ENCODE measurements around the gene SERINC5. TPM values are rescaled to one million over a fixed set of nuclear protein-coding genes. Genes with fewer than 3 reads are reported as not detected.
A peak's percentile ranks its signal among the peaks of the same experiment; 100 is the strongest.

The SERINC5 gene
- total and polyA plus RNA-seq, 2 experiments from 2014 or later = 5.4 to 11.7 TPM

DNA sequence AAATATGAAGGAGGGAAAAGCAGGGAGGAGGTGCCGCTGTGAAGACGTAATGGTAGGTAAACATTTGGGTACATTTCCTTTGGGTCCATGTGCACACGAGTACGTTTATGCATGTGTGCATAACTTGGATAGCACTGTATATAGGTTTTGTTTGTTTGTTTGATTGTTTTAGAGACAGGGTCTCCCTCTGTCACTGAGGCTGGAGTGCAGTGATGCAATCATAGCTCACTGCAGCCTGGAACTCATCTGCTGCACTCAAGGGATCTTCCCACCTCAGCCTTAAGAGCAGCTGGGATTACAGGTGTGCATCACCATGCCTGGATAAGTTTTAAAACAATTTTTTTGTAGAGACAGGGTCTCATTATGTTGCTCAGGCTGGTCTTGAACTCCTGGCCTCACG lies 126.7 kb downstream of the SERINC5 start:
- no peaks in the 10 kb centered on the region for H3K36me3 ChIP-seq (ENCODE audit: low read depth)
- H2AFZ ChIP-seq = no peak overlapping the region
- H3K9me3 ChIP-seq (ENCODE audit: low read depth) = no peaks in the 10 kb centered on the region
- DNase-seq = no peak
- H3K27ac ChIP-seq = no peak overlapping the region
- TF ChIP-seq EZH2phosphoT487 (IDR thresholded peaks at IDR 0.05; ENCODE audit: insufficient read depth, low read depth) (no peak), EZH2 (IDR thresholded peaks at IDR 0.05; ENCODE audit: insufficient read depth, poor library complexity, severe bottlenecking) (no peak)
- H4K20me1 ChIP-seq (ENCODE audit: insufficient read depth) = no peaks in the 10 kb centered on the region
- in situ Hi-C loops (cut with MboI) = no loop called here
- no peak overlapping the region for H3K4me2 ChIP-seq (ENCODE audit: unreplicated experiment)
- H3K4me1 ChIP-seq (ENCODE audit: insufficient read depth) = peaks cover 10% of the 10 kb centered on the region
- 88 to 97% methylated on average over 5 of the region's 5 CpGs for WGBS, 2 experiments (ENCODE audit: low coverage in 1 of 2, low lambda C conversion rate in 2 of 2, missing lambda C conversion rate in 2 of 2)
- no peaks in the 10 kb centered on the region for H3K79me2 ChIP-seq (ENCODE audit: insufficient read depth)
- H3F3A ChIP-seq (ENCODE audit: insufficient read depth) = peaks cover 15% of the 10 kb centered on the region
- no peak overlapping the region for H3K4me3 ChIP-seq
- H3K9ac ChIP-seq = no peak overlapping the region
- no peaks in the 10 kb centered on the region for H3K27me3 ChIP-seq (replicated peaks; ENCODE audit: insufficient read depth)
- no peaks in the 10 kb centered on the region for H3K9me2 ChIP-seq (ENCODE audit: insufficient read depth)

DNA sequence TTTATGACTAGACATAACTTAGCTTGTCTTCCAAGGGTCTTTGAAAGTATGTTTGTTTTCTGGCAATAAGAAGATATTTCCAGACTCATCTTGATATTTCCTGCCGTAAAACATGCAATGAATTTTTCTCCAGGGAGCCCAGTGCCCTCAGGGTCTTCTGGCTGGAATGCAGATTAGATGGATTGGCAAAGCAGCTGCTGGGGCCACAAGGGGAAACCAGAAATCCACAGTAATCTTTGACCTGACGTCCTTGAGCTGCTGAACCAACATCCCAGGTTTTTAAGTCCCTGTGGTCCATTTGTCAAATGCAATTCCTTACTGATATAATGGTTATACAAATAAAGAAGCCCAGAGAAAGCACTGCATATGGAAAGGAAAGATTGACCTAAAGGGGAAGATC lies 127.7 kb downstream of the SERINC5 start:
- in situ Hi-C loops (cut with MboI) = no loop called here
- 65 to 75% methylated on average over 2 of the region's 2 CpGs for WGBS, 2 experiments (ENCODE audit: low coverage in 1 of 2, low lambda C conversion rate in 2 of 2, missing lambda C conversion rate in 2 of 2)
- no peak overlapping the region for H3K9ac ChIP-seq
- peaks cover 15% of the 10 kb centered on the region for H3F3A ChIP-seq (ENCODE audit: insufficient read depth)
- TF ChIP-seq EZH2 (IDR thresholded peaks at IDR 0.05; ENCODE audit: insufficient read depth, poor library complexity, severe bottlenecking) = no peak
- no peak for TF ChIP-seq EZH2phosphoT487 (IDR thresholded peaks at IDR 0.05; ENCODE audit: insufficient read depth, low read depth)
- peaks cover 10% of the 10 kb centered on the region for H3K4me1 ChIP-seq (ENCODE audit: insufficient read depth)
- H4K20me1 ChIP-seq (ENCODE audit: insufficient read depth) = no peaks in the 10 kb centered on the region
- no peaks in the 10 kb centered on the region for H3K9me3 ChIP-seq (ENCODE audit: low read depth)
- H3K36me3 ChIP-seq (ENCODE audit: low read depth) = no peaks in the 10 kb centered on the region
- H3K4me2 ChIP-seq (ENCODE audit: unreplicated experiment) = no peak overlapping the region
- H3K27ac ChIP-seq = no peak overlapping the region
- no peak overlapping the region for H3K4me3 ChIP-seq
- DNase-seq = no peak
- no peaks in the 10 kb centered on the region for H3K9me2 ChIP-seq (ENCODE audit: insufficient read depth)
- no peak overlapping the region for H2AFZ ChIP-seq
- no peaks in the 10 kb centered on the region for H3K79me2 ChIP-seq (ENCODE audit: insufficient read depth)
- no peaks in the 10 kb centered on the region for H3K27me3 ChIP-seq (replicated peaks; ENCODE audit: insufficient read depth)

DNA sequence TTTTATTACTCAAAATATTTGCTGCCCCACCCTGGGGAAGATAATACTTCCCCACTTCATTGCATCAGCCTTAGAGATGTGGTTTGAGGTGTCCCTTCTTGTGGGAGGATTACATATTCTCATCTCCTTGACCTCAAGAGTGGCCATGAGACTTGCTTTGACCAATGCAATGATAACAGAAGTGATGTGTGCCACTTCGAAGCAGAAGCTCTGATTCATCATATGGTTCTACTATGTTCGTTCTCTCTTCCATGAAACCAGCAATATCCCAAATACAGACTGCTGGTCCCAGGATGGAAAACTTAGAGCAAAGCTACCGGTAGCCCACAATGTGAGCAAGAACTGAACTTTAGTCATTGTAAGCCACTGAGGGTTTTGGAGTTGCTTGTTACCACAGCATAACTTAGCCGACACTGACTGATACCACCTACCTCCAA lies 128.7 kb downstream of the SERINC5 start:
- WGBS, 2 experiments (ENCODE audit: low coverage in 1 of 2, low lambda C conversion rate in 2 of 2, missing lambda C conversion rate in 2 of 2) = 83 to 89% methylated on average over 4 of the region's 4 CpGs
- DNase-seq = no peak
- Histone ChIP-seq H2AFZ (no peak overlapping the region), H3K4me2 (ENCODE audit: unreplicated experiment) (no peak overlapping the region), H3K79me2 (ENCODE audit: insufficient read depth) (no peaks in the 10 kb centered on the region), H3K9me3 (ENCODE audit: low read depth) (no peaks in the 10 kb centered on the region), H3F3A (ENCODE audit: insufficient read depth) (peaks cover 15% of the 10 kb centered on the region), H3K4me3 (no peak overlapping the region), H3K9ac (no peak overlapping the region), H4K20me1 (ENCODE audit: insufficient read depth) (no peaks in the 10 kb centered on the region), H3K27me3 (replicated peaks; ENCODE audit: insufficient read depth) (no peaks in the 10 kb centered on the region), H3K27ac (no peak overlapping the region), H3K4me1 (ENCODE audit: insufficient read depth) (peaks cover 10% of the 10 kb centered on the region), H3K9me2 (ENCODE audit: insufficient read depth) (no peaks in the 10 kb centered on the region), H3K36me3 (ENCODE audit: low read depth) (no peaks in the 10 kb centered on the region)
- no peak for TF ChIP-seq EZH2 (IDR thresholded peaks at IDR 0.05; ENCODE audit: insufficient read depth, poor library complexity, severe bottlenecking)
- in situ Hi-C loops (cut with MboI) = no loop called here

GRCh38 chr5:80125962-80126480 lies 129.8 kb downstream of the SERINC5 start:
- no peaks in the 10 kb centered on the region for H3K36me3 ChIP-seq (ENCODE audit: low read depth)
- no peak overlapping the region for H3K4me3 ChIP-seq
- H3K27me3 ChIP-seq (replicated peaks; ENCODE audit: insufficient read depth) = no peaks in the 10 kb centered on the region
- peak overlapping the region; percentile 26 for H3K27ac ChIP-seq
- H3K9me3 ChIP-seq (ENCODE audit: low read depth) = no peaks in the 10 kb centered on the region
- no peaks in the 10 kb centered on the region for H3K79me2 ChIP-seq (ENCODE audit: insufficient read depth)
- TF ChIP-seq EZH2phosphoT487 (IDR thresholded peaks at IDR 0.05; ENCODE audit: insufficient read depth, low read depth) (no peak), EZH2 (IDR thresholded peaks at IDR 0.05; ENCODE audit: insufficient read depth, poor library complexity, severe bottlenecking) (no peak)
- no peaks in the 10 kb centered on the region for H4K20me1 ChIP-seq (ENCODE audit: insufficient read depth)
- no peaks in the 10 kb centered on the region for H3K9me2 ChIP-seq (ENCODE audit: insufficient read depth)
- 17 to 20% methylated on average over 4 of the region's 4 CpGs for WGBS, 2 experiments (ENCODE audit: low coverage in 1 of 2, low lambda C conversion rate in 2 of 2, missing lambda C conversion rate in 2 of 2)
- peaks cover 15% of the 10 kb centered on the region for H3F3A ChIP-seq (ENCODE audit: insufficient read depth)
- H2AFZ ChIP-seq = no peak overlapping the region
- H3K4me1 ChIP-seq (ENCODE audit: insufficient read depth) = peaks cover 10% of the 10 kb centered on the region
- peak; percentile 75 for DNase-seq
- no peak overlapping the region for H3K4me2 ChIP-seq (ENCODE audit: unreplicated experiment)
- H3K9ac ChIP-seq = no peak overlapping the region
- in situ Hi-C loops (cut with MboI) = no loop called here
